GM12864 (cell line): Measurements from ENCODE around the gene CCNL2.
"Not testable (repeated sequence)": the region's sequence is repeated elsewhere in the genome, so short reads cannot be mapped to it uniquely, and the experiment has no call there.

Source experiments
- DNase-seq: peaks from one replicate; pipeline ENCODE4 v3.0.0-alpha.2; 2011; ENCODE audit warnings: low read depth
- H3K4me3 ChIP-seq: 2 replicates; pipeline ENCODE4 v1.5.1; 2011; ENCODE audit warnings: mild to moderate bottlenecking, low read depth, low read length, control low read depth
- CTCF ChIP-seq: IDR thresholded peaks from 2 replicates; pipeline ENCODE4 v1.5.1; 2011; ENCODE audit warnings: low read depth, mild to moderate bottlenecking, moderate library complexity, low read length, control low read depth, inconsistent platforms; ENCODE audit errors: missing control alignments

The CCNL2 gene

DNA sequence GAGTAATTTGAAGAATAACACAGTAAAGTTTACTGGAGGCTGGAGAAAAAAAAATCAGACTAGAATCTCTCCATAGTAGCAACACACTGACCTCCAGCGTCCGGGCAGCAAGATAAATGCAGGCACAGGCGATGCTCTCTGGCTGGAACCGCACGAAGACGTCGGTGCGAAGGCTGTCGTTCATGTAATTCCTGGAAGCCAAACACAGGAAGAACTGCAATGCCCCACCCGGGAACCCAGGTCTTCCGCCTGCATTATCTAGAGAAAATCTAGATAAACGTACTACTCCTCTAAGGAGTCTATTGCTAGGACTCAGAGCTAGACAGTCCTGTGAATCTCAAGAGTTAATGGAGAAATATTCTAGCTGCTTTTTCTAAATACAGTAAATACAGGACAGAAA lies 8.5 kb downstream of the CCNL2 start:
- no peak for TF ChIP-seq CTCF
- DNase-seq, result no peak

GRCh38 chr1:1388078-1388472 lies 11.1 kb downstream of the CCNL2 start:
- no peak for TF ChIP-seq CTCF
- H3K4me3 ChIP-seq, result no peak overlapping the region

More for the DNA sequence above, 8.5 kb downstream of the CCNL2 start:
- no peak overlapping the region for H3K4me3 ChIP-seq

DNA sequence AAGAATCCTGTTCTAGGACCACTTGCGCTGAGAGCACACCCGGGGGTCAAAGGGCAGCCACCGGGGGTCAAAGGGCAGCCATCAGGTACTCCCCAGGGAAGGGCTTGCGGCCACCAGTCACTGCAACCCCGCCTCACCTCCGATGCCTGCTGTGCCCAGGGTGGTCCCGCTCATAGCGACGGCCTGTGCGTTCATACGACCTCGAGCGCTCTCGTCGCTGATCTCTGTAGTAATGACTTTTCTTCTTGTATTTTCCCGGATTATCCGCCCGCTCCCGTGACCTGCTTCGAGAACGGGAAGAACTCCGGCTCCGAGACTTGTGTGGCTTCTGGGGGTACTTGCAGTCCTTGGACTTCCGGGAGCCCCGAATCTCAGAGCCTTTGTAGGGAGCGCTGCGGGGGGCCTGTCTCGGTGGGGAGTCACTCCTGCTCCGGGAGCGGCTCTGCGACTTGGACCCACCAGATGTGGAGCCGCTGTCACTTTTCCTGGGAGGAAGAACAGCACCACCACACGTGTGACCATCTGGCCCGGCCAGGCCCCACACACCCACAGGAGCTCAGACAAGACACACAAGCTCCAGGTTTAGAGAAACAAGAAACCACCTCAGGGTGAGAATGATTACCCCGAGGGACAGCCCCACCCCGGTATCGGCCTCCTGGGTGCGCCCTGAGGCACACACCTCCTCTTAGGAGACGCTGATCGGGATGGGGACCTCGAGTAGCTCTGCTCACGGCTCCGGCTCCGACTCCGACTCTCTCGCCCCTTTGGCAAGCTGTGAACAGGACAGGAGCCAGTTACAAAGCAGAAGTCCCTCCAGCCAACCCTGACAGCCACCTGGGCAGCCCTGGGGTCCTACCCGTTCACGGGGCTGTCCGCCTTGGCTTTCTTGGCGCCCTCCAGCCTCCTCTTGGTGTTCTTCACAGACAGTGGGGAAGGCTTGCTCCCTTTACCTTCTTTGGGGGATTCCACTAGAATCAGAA lies 11.7 kb downstream of the CCNL2 start:
- no peak for TF ChIP-seq CTCF
- DNase-seq, result no peak
- no peak overlapping the region for H3K4me3 ChIP-seq

More at GRCh38 chr1:1388078-1388472, 11.1 kb downstream of the CCNL2 start:
- DNase-seq, result no peak

- DNase-seq, result no peak
- no peak for TF ChIP-seq CTCF
- no peak overlapping the region for H3K4me3 ChIP-seq
Measured at GRCh38 chr1:1385931-1386330, 13.2 kb downstream of the CCNL2 start.

DNA sequence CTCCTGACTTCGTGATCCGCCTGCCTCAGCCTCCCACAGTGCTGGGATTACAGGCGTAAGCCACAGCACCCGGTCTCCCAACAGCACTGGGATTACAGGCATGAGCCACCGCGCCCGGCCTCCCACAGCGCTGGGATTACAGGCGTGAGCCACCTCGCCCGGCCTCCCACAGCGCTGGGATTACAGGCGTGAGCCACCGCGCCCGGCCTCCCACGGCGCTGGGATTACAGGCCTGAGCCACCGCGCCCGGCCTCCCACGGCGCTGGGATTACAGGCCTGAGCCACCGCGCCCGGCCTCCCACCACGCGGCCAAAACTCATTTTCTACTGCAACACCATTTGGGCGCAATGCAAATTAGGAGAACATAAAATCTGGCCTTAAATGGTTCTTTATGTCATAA lies 13.8 kb downstream of the CCNL2 start:
- not testable (repeated sequence) for H3K4me3 ChIP-seq, DNase-seq

DNA sequence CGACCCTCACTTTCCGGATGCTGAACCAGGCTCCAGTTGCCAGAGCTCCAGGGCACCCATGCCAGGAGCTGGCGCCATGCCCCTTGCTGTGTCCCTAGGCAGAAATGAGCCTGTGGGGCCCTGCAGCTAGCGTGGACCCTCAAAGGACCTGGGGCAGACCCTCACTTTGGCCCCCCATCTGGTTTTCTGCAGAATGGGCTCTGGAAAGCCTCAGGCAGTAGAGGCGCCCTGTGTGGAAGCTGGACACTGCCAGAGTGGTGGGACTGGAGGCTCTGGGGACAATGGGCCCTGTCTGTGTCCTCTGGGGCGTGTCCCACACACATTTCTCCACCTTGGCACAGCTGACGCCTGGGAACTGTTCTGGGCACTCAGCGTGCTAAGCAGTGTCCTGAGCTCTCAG lies 17.8 kb downstream of the CCNL2 start:
- H3K4me3 ChIP-seq, result no peak overlapping the region
- no peak for DNase-seq
- no peak for TF ChIP-seq CTCF

DNA sequence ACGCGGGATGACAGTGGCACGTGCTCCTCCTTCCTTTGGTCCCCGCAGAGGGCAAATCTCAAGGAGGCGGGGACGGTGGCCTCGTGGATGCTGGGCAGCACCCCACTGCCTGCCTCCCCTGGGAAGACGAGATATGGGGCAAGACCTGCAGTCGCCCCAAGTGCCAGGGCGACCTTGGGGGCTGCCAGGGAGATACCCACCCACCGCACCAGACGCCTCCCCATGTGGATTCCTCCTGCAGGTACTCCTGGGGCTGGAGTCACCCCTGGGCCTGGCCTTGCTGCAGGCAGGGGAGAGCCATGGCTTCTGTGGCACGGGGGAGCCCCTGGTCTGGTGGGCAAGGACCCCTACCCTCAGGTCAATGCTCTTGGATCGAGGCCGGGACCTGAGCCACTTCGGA lies 18.3 kb downstream of the CCNL2 start:
- no peak for TF ChIP-seq CTCF
- no peak overlapping the region for H3K4me3 ChIP-seq
- DNase-seq, result no peak
